Islet precursor cell (in vitro differentiated cells): ENCODE measurements around the gene NPDC1.
"Not testable (repeated sequence)": the region's sequence is repeated elsewhere in the genome, so short reads cannot be mapped to it uniquely, and the experiment has no call there.

ENCODE experiments used
- DNase-seq: peaks from one replicate; pipeline ENCODE4 v3.0.0-alpha.2; 2018

Gene NPDC1

GRCh38 chr9:137074657-137075274, 28.8 kb upstream of the NPDC1 start:
- no peak for DNase-seq

- no peak for DNase-seq
These were observed 28.0 kb upstream of the NPDC1 start for GRCh38 chr9:137073992-137074399.

- no peak for DNase-seq
These were observed 25.3 kb upstream of the NPDC1 start for GRCh38 chr9:137071282-137071681.

GRCh38 chr9:137070906-137071275, 24.9 kb upstream of the NPDC1 start:
- no peak for DNase-seq

- DNase-seq: peak; percentile 96
These were observed 24.4 kb upstream of the NPDC1 start, which contains the start of gene SAPCD2 for GRCh38 chr9:137070201-137070905. Gene SAPCD2 (minus strand): TSS chr9:137070557. CDS start chr9:137070460, 97 bp downstream.

- no peak for DNase-seq
These were observed 23.6 kb upstream of the NPDC1 start for GRCh38 chr9:137069508-137070091.

GRCh38 chr9:137068539-137069507, 22.8 kb upstream of the NPDC1 start:
- DNase-seq: no peak

GRCh38 chr9:137067860-137068538, 22.0 kb upstream of the NPDC1 start:
- peak; percentile 93 for DNase-seq

GRCh38 chr9:137066096-137066861, 20.3 kb upstream of the NPDC1 start:
- no peak for DNase-seq

- DNase-seq: no peak
These were observed 19.5 kb upstream of the NPDC1 start for GRCh38 chr9:137065336-137065967.

GRCh38 chr9:137064880-137065164, 18.8 kb upstream of the NPDC1 start:
- DNase-seq: no peak

GRCh38 chr9:137064027-137064879, 18.3 kb upstream of the NPDC1 start:
- DNase-seq: peak; percentile 78

- no peak for DNase-seq
These were observed 17.5 kb upstream of the NPDC1 start for GRCh38 chr9:137063311-137064026.

GRCh38 chr9:137062798-137063197, 16.8 kb upstream of the NPDC1 start:
- not testable (repeated sequence) for DNase-seq

- DNase-seq: no peak
These were observed 16.4 kb upstream of the NPDC1 start for GRCh38 chr9:137062384-137062783.

GRCh38 chr9:137058521-137059234, 12.7 kb upstream of the NPDC1 start:
- DNase-seq: no peak

GRCh38 chr9:137057545-137057944, 11.6 kb upstream of the NPDC1 start:
- no peak for DNase-seq

- DNase-seq: no peak
These were observed 10.9 kb upstream of the NPDC1 start for GRCh38 chr9:137056739-137057415.
